Measurements from ENCODE around the gene ADORA1. TPM values are rescaled to one million over a fixed set of nuclear protein-coding genes. Genes with fewer than 3 reads are reported as not detected.

ADORA1 gene
- polyA plus RNA-seq, 1 donor, result 4.6 TPM

- DNase-seq, result no peak
Measured at GRCh38 chr1:203093754-203094410, 33.6 kb upstream of the ADORA1 start.

- DNase-seq, result no peak
Measured at GRCh38 chr1:203095061-203095690, 32.4 kb upstream of the ADORA1 start.

GRCh38 chr1:203096566-203096965, 31.0 kb upstream of the ADORA1 start:
- DNase-seq, result no peak

GRCh38 chr1:203097001-203097400, 30.5 kb upstream of the ADORA1 start:
- DNase-seq, result no peak

GRCh38 chr1:203098445-203098844, 29.1 kb upstream of the ADORA1 start:
- no peak for DNase-seq

- no peak for DNase-seq
Measured at GRCh38 chr1:203098914-203099520, 28.5 kb upstream of the ADORA1 start.

GRCh38 chr1:203099805-203100515, 27.6 kb upstream of the ADORA1 start:
- no peak for DNase-seq

- no peak for DNase-seq
Measured at GRCh38 chr1:203100516-203100869, 27.0 kb upstream of the ADORA1 start.

- DNase-seq, result no peak
Measured at GRCh38 chr1:203101813-203102634, 25.5 kb upstream of the ADORA1 start.

- DNase-seq, result no peak
Measured at GRCh38 chr1:203103216-203103615, 24.3 kb upstream of the ADORA1 start.

- DNase-seq, result no peak
Measured at GRCh38 chr1:203103829-203104495, 23.6 kb upstream of the ADORA1 start.

- no peak for DNase-seq
Measured at GRCh38 chr1:203104789-203105390, 22.6 kb upstream of the ADORA1 start.

GRCh38 chr1:203112475-203112874, 15.1 kb upstream of the ADORA1 start:
- no peak for DNase-seq

GRCh38 chr1:203113308-203113707, 14.2 kb upstream of the ADORA1 start:
- DNase-seq, result no peak

GRCh38 chr1:203114202-203114601, 13.3 kb upstream of the ADORA1 start:
- no peak for DNase-seq

- no peak for DNase-seq
Measured at GRCh38 chr1:203116091-203116820, 11.3 kb upstream of the ADORA1 start.

GRCh38 chr1:203117611-203118575, 9.6 kb upstream of the ADORA1 start:
- DNase-seq, result peak; percentile 77

- no peak for DNase-seq
Measured at GRCh38 chr1:203120325-203121153, 7.0 kb upstream of the ADORA1 start.
